ENCODE measurements around the gene SULT1B1.
"Not testable (repeated sequence)": the region's sequence is repeated elsewhere in the genome, so short reads cannot be mapped to it uniquely, and the experiment has no call there.

Gene SULT1B1

DNA sequence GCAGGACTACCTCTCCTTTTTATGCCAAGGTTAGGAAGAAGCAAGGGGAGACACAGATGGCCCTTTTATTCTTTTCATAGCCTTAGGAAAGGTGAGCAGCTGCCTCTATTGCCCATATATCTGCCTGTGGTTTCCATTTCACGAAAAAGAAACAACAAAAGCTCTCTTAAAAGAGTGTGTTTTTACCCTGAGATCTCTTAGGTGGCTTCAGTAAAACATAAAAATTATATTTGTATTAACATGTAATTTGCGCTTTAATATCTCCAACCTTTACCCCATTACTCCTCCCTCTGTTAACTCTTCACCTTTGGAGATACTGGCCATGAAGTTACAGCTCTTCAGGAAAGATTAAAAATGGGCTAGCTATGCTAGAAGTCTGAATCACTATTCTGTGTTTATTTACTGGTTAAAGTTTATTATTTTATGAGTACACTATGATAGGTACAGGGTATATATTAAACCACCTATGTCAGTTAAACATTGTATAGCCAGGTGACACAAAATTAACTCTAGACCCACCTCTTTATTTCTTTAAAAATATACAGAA lies 15.0 kb upstream of the SULT1B1 start:
- H3K9ac ChIP-seq (ENCODE audit: low read depth, low read length) = no peak overlapping the region
- H3K27ac ChIP-seq (ENCODE audit: low read length) = no peak overlapping the region
- no peak overlapping the region for H3K4me3 ChIP-seq (ENCODE audit: low read length)
- H3K4me1 ChIP-seq (ENCODE audit: insufficient read depth, low read length) = no peaks in the 10 kb centered on the region
- no peaks in the 10 kb centered on the region for H3K36me3 ChIP-seq (ENCODE audit: insufficient read depth, low read depth, low read length)
- H3K9me3 ChIP-seq (ENCODE audit: insufficient read depth, low read depth, low read length) = no peaks in the 10 kb centered on the region
- H3K27me3 ChIP-seq (ENCODE audit: insufficient read depth, low read length) = no peaks in the 10 kb centered on the region

- no peak overlapping the region for H3K4me3 ChIP-seq (ENCODE audit: low read length)
- H3K9me3 ChIP-seq (ENCODE audit: insufficient read depth, low read depth, low read length) = no peaks in the 10 kb centered on the region
- no peak overlapping the region for H3K27ac ChIP-seq (ENCODE audit: low read length)
- no peaks in the 10 kb centered on the region for H3K4me1 ChIP-seq (ENCODE audit: insufficient read depth, low read length)
- H3K27me3 ChIP-seq (ENCODE audit: insufficient read depth, low read length) = no peaks in the 10 kb centered on the region
- H3K9ac ChIP-seq (ENCODE audit: low read depth, low read length) = no peak overlapping the region
- H3K36me3 ChIP-seq (ENCODE audit: insufficient read depth, low read depth, low read length) = no peaks in the 10 kb centered on the region
Observed at GRCh38 chr4:69773484-69773883, 13.1 kb upstream of the SULT1B1 start.

- H3K4me1 ChIP-seq (ENCODE audit: insufficient read depth, low read length); H3K36me3 ChIP-seq (ENCODE audit: insufficient read depth, low read depth, low read length); H3K4me3 ChIP-seq (ENCODE audit: low read length); H3K9ac ChIP-seq (ENCODE audit: low read depth, low read length); H3K9me3 ChIP-seq (ENCODE audit: insufficient read depth, low read depth, low read length); H3K27ac ChIP-seq (ENCODE audit: low read length); H3K27me3 ChIP-seq (ENCODE audit: insufficient read depth, low read length): not testable (repeated sequence)
Observed at GRCh38 chr4:69768554-69768953, 8.1 kb upstream of the SULT1B1 start.

GRCh38 chr4:69765751-69766150 lies 5.3 kb upstream of the SULT1B1 start:
- H3K4me1 ChIP-seq (ENCODE audit: insufficient read depth, low read length) = no peaks in the 10 kb centered on the region
- no peaks in the 10 kb centered on the region for H3K36me3 ChIP-seq (ENCODE audit: insufficient read depth, low read depth, low read length)
- no peaks in the 10 kb centered on the region for H3K9me3 ChIP-seq (ENCODE audit: insufficient read depth, low read depth, low read length)
- no peak overlapping the region for H3K27ac ChIP-seq (ENCODE audit: low read length)
- H3K9ac ChIP-seq (ENCODE audit: low read depth, low read length) = no peak overlapping the region
- H3K4me3 ChIP-seq (ENCODE audit: low read length) = no peak overlapping the region
- H3K27me3 ChIP-seq (ENCODE audit: insufficient read depth, low read length) = no peaks in the 10 kb centered on the region

DNA sequence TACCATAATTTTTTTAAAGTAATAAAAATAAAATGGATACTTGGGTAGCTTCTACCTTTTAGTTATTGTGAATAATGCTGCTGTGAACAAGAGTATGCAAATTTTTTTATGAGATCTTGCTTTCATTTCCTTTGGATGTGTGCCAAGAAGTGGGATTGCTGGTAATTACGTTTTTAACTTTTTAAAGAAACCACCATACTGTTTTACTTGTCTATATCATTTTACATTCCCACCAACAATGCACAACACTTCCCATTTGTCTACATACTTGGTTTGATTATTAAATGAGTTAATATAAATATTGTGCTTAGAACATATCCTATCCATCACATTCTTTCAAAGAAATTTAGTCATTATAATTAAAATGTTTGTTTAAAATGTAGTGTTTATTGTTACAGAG lies 3.9 kb upstream of the SULT1B1 start:
- Histone ChIP-seq H3K27me3 (ENCODE audit: insufficient read depth, low read length) (no peaks in the 10 kb centered on the region), H3K9me3 (ENCODE audit: insufficient read depth, low read depth, low read length) (no peaks in the 10 kb centered on the region), H3K4me1 (ENCODE audit: insufficient read depth, low read length) (no peaks in the 10 kb centered on the region), H3K27ac (ENCODE audit: low read length) (no peak overlapping the region), H3K4me3 (ENCODE audit: low read length) (no peak overlapping the region), H3K9ac (ENCODE audit: low read depth, low read length) (no peak overlapping the region), H3K36me3 (ENCODE audit: insufficient read depth, low read depth, low read length) (no peaks in the 10 kb centered on the region)

DNA sequence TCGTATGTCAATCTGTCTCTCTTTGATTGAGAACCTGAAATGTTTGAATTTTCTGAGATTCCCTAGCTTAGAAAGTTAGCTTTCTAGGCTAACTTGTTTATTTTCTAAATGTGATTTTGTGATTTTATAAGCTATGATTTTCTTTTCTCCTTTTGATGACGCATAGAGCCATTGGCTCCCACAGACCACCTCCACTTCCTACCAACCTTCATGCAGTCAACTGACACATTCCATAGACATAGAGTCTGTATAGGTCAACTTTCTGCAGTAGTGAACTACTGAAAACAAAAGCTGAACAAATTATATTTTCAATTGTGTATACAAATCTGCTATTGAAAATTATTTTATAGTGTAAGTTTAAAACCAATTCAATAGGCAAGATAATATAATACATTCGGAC lies 2.8 kb upstream of the SULT1B1 start:
- Histone ChIP-seq H3K27ac (ENCODE audit: low read length) (no peak overlapping the region), H3K9ac (ENCODE audit: low read depth, low read length) (no peak overlapping the region), H3K27me3 (ENCODE audit: insufficient read depth, low read length) (no peaks in the 10 kb centered on the region), H3K36me3 (ENCODE audit: insufficient read depth, low read depth, low read length) (no peaks in the 10 kb centered on the region), H3K9me3 (ENCODE audit: insufficient read depth, low read depth, low read length) (no peaks in the 10 kb centered on the region), H3K4me3 (ENCODE audit: low read length) (no peak overlapping the region), H3K4me1 (ENCODE audit: insufficient read depth, low read length) (no peaks in the 10 kb centered on the region)

- Histone ChIP-seq H3K36me3 (ENCODE audit: insufficient read depth, low read depth, low read length) (no peaks in the 10 kb centered on the region), H3K4me3 (ENCODE audit: low read length) (no peak overlapping the region), H3K9me3 (ENCODE audit: insufficient read depth, low read depth, low read length) (no peaks in the 10 kb centered on the region), H3K27ac (ENCODE audit: low read length) (no peak overlapping the region), H3K4me1 (ENCODE audit: insufficient read depth, low read length) (no peaks in the 10 kb centered on the region), H3K27me3 (ENCODE audit: insufficient read depth, low read length) (no peaks in the 10 kb centered on the region), H3K9ac (ENCODE audit: low read depth, low read length) (no peak overlapping the region)
Observed at GRCh38 chr4:69759189-69759604, 1.2 kb downstream of the SULT1B1 start.

GRCh38 chr4:69757464-69757863 lies 3.0 kb downstream of the SULT1B1 start:
- H3K4me1 ChIP-seq (ENCODE audit: insufficient read depth, low read length) = no peaks in the 10 kb centered on the region
- no peak overlapping the region for H3K27ac ChIP-seq (ENCODE audit: low read length)
- H3K9ac ChIP-seq (ENCODE audit: low read depth, low read length) = no peak overlapping the region
- H3K9me3 ChIP-seq (ENCODE audit: insufficient read depth, low read depth, low read length) = no peaks in the 10 kb centered on the region
- no peaks in the 10 kb centered on the region for H3K27me3 ChIP-seq (ENCODE audit: insufficient read depth, low read length)
- no peaks in the 10 kb centered on the region for H3K36me3 ChIP-seq (ENCODE audit: insufficient read depth, low read depth, low read length)
- no peak overlapping the region for H3K4me3 ChIP-seq (ENCODE audit: low read length)

GRCh38 chr4:69754926-69755580 lies 5.4 kb downstream of the SULT1B1 start:
- Histone ChIP-seq H3K27ac (ENCODE audit: low read length) (no peak overlapping the region), H3K27me3 (ENCODE audit: insufficient read depth, low read length) (no peaks in the 10 kb centered on the region), H3K9me3 (ENCODE audit: insufficient read depth, low read depth, low read length) (no peaks in the 10 kb centered on the region), H3K9ac (ENCODE audit: low read depth, low read length) (no peak overlapping the region), H3K4me3 (ENCODE audit: low read length) (no peak overlapping the region), H3K4me1 (ENCODE audit: insufficient read depth, low read length) (no peaks in the 10 kb centered on the region), H3K36me3 (ENCODE audit: insufficient read depth, low read depth, low read length) (no peaks in the 10 kb centered on the region)

GRCh38 chr4:69753686-69754085 lies 6.7 kb downstream of the SULT1B1 start:
- H3K36me3 ChIP-seq (ENCODE audit: insufficient read depth, low read depth, low read length) = no peaks in the 10 kb centered on the region
- no peak overlapping the region for H3K4me3 ChIP-seq (ENCODE audit: low read length)
- H3K9ac ChIP-seq (ENCODE audit: low read depth, low read length) = no peak overlapping the region
- H3K9me3 ChIP-seq (ENCODE audit: insufficient read depth, low read depth, low read length) = no peaks in the 10 kb centered on the region
- no peaks in the 10 kb centered on the region for H3K4me1 ChIP-seq (ENCODE audit: insufficient read depth, low read length)
- H3K27ac ChIP-seq (ENCODE audit: low read length) = no peak overlapping the region
- no peaks in the 10 kb centered on the region for H3K27me3 ChIP-seq (ENCODE audit: insufficient read depth, low read length)

- H3K9me3 ChIP-seq (ENCODE audit: insufficient read depth, low read depth, low read length) = no peaks in the 10 kb centered on the region
- no peaks in the 10 kb centered on the region for H3K4me1 ChIP-seq (ENCODE audit: insufficient read depth, low read length)
- no peaks in the 10 kb centered on the region for H3K27me3 ChIP-seq (ENCODE audit: insufficient read depth, low read length)
- H3K36me3 ChIP-seq (ENCODE audit: insufficient read depth, low read depth, low read length) = no peaks in the 10 kb centered on the region
- H3K9ac ChIP-seq (ENCODE audit: low read depth, low read length) = no peak overlapping the region
- H3K4me3 ChIP-seq (ENCODE audit: low read length) = no peak overlapping the region
- no peak overlapping the region for H3K27ac ChIP-seq (ENCODE audit: low read length)
Observed at GRCh38 chr4:69750346-69750745, 10.1 kb downstream of the SULT1B1 start.

DNA sequence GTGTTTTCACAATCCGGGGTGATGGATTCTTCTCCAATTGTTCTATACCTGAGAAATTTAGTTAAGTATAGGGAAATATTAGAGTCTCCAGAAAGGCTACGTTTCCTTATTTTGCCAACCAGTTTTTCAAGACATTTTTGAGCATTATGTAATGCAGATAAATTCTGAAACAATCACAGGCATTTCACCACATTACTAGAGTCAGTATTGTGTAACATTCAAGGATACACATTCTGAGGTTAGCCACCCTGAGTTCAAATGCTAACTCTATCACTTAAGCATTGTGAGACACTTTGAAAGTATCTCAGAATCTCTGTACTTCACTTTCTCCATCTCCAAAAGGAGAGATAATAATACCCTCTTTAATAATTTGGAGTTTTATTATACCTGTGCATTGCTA lies 10.6 kb downstream of the SULT1B1 start:
- Histone ChIP-seq H3K4me3 (ENCODE audit: low read length) (no peak overlapping the region), H3K27ac (ENCODE audit: low read length) (no peak overlapping the region), H3K36me3 (ENCODE audit: insufficient read depth, low read depth, low read length) (no peaks in the 10 kb centered on the region), H3K9ac (ENCODE audit: low read depth, low read length) (no peak overlapping the region), H3K4me1 (ENCODE audit: insufficient read depth, low read length) (no peaks in the 10 kb centered on the region), H3K27me3 (ENCODE audit: insufficient read depth, low read length) (no peaks in the 10 kb centered on the region), H3K9me3 (ENCODE audit: insufficient read depth, low read depth, low read length) (no peaks in the 10 kb centered on the region)
